H1 (cell line): ENCODE results near the gene NT5C3B. TPM values are rescaled to one million over a fixed set of nuclear protein-coding genes. Genes with fewer than 3 reads are reported as not detected.

ENCODE experiments used
- CHD7 ChIP-seq: fragments of 300-600 bp; sonication (generic); IDR thresholded peaks from 2 replicates; pipeline ENCODE4 v1.7.1; 2012; ENCODE audit warnings: low read length, moderate library complexity, mild to moderate bottlenecking, inconsistent platforms; ENCODE audit not compliant: insufficient replicate concordance
- SUZ12 ChIP-seq: fragments of 200-600 bp; sonication (generic); IDR thresholded peaks from 2 replicates; pipeline ENCODE4 v1.6.1; 2012; ENCODE audit warnings: mild to moderate bottlenecking, inconsistent platforms, low read length, moderate library complexity, mixed read lengths
- TBP ChIP-seq: IDR thresholded peaks from 2 replicates; pipeline ENCODE4 v1.6.1; 2011; ENCODE audit warnings: low read depth, low read length, improper control_type of control experiment
- polyA plus RNA-seq, 7 experiments: library from polyadenylated mRNA; depleted of rRNA in 3 of 7; stranded (reverse) in 5 of 7; unstranded in 2 of 7; fragments of >200 nt in 5 of 7; fragments of 200-250 nt in 2 of 7; gene quantifications; 1 replicate in 5 of 7; 2 replicates in 1 of 7; 4 replicates in 1 of 7; pipeline versions ENCODE4 v1.2.1 to v1.2.3, GENCODE V29; 2011 to 2013; ENCODE audit warnings: missing spikeins in 2 of 7, mixed read lengths in 2 of 7
- total RNA-seq: library from RNA; stranded (reverse); fragmentation: NEBNext Ultra II Directional; extraction: Animal tissue kit (Norgen Biotek cat#: 25700); gene quantifications from 2 replicates; pipeline ENCODE4 v1.2.1, GENCODE V29; 2021

The NT5C3B gene
- total and polyA plus RNA-seq, 2 of the 8 experiments (the other 6 are each of a cell fraction or from before 2014, with no cell fraction given): 68.7 to 94.5 TPM

DNA sequence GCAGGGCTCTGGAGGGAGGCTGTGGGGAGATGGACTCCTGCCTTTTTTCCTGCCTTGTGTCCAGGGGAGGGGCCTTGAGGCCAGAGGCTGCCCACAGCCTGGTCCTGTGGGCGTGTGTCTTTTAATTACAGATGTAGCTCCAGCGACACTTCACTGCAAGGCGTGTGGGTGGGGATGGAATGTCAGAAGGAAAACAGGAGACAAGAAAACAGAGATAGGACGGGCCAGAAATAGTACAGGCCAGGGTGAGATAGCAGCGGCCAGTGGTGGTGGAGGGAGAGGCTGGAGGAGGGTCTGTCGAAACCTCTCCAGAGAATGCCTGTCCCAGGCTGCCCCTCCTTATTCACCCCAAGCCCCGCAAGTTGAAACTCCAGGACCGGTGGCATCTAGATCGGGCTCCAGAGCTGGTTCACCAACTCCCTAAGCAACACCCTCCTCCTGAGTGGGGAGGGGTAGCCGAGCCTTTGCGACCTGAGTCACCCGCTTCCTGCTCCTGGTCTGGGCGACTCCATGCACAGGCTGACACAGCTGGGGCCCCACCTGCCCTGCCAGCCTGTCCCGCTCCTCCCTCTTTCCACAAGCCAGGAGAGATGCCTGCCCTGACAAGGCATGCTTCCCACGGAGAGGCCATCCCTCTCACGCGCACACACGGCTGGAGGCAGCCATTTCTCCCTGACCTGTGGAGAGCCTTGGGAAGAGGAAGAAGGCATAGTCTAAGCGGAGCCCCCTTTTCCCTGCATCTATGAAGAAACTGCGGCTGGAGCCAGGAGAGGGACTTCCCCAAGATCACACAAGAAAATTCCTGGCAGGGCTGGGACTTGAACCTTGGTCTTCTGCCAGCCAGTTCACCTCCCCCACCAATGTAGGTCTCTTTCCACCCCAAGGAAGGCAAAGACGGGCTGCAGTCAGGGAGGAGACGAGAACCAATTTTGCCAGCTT is 42.9 kb downstream of the NT5C3B start (continued):
- no peak for TF ChIP-seq CHD7
- TF ChIP-seq SUZ12: no peak
- TF ChIP-seq TBP: no peak
